ENCODE data around the gene CHRNB2.
"Not testable (repeated sequence)": the region's sequence is repeated elsewhere in the genome, so short reads cannot be mapped to it uniquely, and the experiment has no call there.

CHRNB2 gene, protein sequence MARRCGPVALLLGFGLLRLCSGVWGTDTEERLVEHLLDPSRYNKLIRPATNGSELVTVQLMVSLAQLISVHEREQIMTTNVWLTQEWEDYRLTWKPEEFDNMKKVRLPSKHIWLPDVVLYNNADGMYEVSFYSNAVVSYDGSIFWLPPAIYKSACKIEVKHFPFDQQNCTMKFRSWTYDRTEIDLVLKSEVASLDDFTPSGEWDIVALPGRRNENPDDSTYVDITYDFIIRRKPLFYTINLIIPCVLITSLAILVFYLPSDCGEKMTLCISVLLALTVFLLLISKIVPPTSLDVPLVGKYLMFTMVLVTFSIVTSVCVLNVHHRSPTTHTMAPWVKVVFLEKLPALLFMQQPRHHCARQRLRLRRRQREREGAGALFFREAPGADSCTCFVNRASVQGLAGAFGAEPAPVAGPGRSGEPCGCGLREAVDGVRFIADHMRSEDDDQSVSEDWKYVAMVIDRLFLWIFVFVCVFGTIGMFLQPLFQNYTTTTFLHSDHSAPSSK

DNA sequence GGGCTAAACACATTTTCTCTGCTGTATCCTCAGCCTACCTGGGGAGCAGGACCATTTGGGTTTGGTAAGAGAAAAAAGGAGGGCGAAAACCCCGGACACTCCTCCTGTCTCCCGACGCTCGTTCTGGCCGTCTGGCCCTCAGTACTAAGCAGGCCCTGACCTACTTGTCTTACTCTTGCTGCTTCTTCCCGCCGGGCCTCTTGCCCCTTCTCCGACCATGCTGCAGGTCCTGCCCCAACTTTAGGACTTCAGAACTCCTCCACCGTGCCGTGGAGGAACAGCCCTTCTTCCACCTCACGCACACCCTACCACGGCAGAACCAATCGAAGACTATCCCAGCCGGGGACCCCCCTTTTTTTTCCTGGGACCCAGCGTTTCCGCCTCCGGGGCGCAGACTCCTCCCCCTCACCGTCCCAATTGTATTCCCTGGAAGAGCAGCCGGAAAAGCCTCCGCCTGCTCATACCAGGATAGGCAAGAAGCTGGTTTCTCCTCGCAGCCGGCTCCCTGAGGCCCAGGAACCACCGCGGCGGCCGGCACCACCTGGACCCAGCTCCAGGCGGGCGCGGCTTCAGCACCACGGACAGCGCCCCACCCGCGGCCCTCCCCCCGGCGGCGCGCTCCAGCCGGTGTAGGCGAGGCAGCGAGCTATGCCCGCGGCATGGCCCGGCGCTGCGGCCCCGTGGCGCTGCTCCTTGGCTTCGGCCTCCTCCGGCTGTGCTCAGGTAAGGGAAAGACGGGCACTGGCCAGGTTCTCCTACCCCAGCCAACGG is at the start of gene CHRNB2:
Gene CHRNB2 (plus strand): TSS at position 393 of the 771 bp plus-strand sequence. CDS start 267 bp downstream, at position 660.
- peaks cover 4 to 13% (median 8%) of the 10 kb centered on the region in 10 experiments; a peak in 14 of 20 replicates for H3K4me1 ChIP-seq
- no peaks in the 10 kb centered on the region for H3K36me3 ChIP-seq
- peak within 1 kb of the TSS; percentile 77 to 90 (median 85) for H3K4me2 ChIP-seq
- no peak within 1 kb of the TSS for H3K9ac ChIP-seq
- H3K27me3 ChIP-seq = peaks cover 30 to 49% (median 44%) of the 10 kb centered on the region in 11 experiments
- peak within 1 kb of the TSS in 5 of 10 experiments; percentile 15 to 56 (median 28); a peak in 6 of 20 replicates for H3K4me3 ChIP-seq
- H3K9me3 ChIP-seq (replicated peaks in 1 of 11) = no peaks in the 10 kb centered on the region
- H3K27ac ChIP-seq = no peak within 1 kb of the TSS
- TF ChIP-seq Cebpa-rat (IDR thresholded peaks at IDR 0.05) = no peak
- H4K20me1 ChIP-seq = peaks cover 0 to 51% (median 10%) of the 10 kb centered on the region in 11 experiments; a peak in 13 of 22 replicates

DNA sequence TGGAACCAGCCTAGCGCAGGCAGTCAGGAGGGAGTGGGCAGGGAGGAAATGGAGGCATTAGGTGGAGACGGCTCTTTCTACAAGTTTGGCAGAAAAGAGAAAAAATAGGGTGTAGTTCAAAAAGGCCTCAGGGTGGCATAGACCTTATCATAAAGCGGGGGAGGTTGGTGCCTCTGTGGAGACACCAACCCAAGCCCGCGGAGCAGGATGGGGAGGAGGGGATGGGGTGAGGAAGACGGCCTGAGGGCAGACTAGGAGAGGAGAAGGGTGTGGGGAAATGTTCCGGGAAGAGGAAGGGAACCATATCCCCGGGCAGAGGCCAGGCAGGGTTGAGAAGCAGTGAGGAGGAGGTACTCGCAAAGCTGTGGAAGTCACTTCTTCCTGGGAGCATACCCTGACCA is 48.0 kb upstream of the CHRNB2 start:
- Histone ChIP-seq H3K4me3 (no peak overlapping the region), H4K20me1 (no peaks in the 10 kb centered on the region), H3K36me3 (no peaks in the 10 kb centered on the region), H3K27me3 (no peaks in the 10 kb centered on the region), H3K4me2 (peak overlapping the region in 4 of 11 experiments; percentile 12 to 95 (median 86); a peak in 6 of 22 replicates), H3K4me1 (peaks cover 0 to 65% (median 0%) of the 10 kb centered on the region in 10 experiments; a peak in 7 of 20 replicates), H3K9ac (peak overlapping the region in 2 of 11 experiments; percentile 44 to 50; a peak in 3 of 22 replicates), H3K9me3 (replicated peaks in 1 of 11) (peaks cover 0 to 11% (median 6%) of the 10 kb centered on the region in 11 experiments; a peak in 5 of 22 replicates), H3K27ac (peak overlapping the region in 3 of 11 experiments; percentile 35 to 76 (median 75); a peak in 5 of 22 replicates)
- TF ChIP-seq Cebpa-rat (IDR thresholded peaks at IDR 0.05) = no peak

DNA sequence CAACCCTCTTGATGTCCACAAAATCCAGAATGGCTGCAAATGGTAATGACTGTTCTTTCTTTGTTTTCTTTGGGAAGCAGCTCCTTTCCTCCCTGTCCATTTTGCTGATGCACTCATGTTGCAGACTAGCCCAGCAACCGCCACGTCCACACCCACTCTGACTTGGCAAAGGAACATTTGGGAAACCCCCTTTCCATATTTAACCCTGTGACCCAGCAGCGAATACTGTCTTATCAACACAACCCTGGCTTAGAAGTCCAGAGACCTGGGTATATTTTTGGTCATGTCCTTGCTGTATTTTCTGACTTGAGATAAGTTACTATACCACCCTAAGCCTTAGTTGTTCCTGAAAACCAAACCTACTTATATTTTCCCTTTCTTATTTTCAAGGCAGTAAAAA is 47.2 kb upstream of the CHRNB2 start:
- H3K9ac ChIP-seq = peak overlapping the region in 3 of 11 experiments; percentile 44 to 57 (median 50); a peak in 5 of 22 replicates
- H4K20me1 ChIP-seq = no peaks in the 10 kb centered on the region
- H3K36me3 ChIP-seq = no peaks in the 10 kb centered on the region
- peaks cover 0 to 72% (median 0%) of the 10 kb centered on the region in 10 experiments; a peak in 7 of 20 replicates for H3K4me1 ChIP-seq
- no peak overlapping the region for H3K4me3 ChIP-seq
- H3K27ac ChIP-seq = peak overlapping the region in 3 of 11 experiments; percentile 48 to 76 (median 75); a peak in 5 of 22 replicates
- peak overlapping the region in 4 of 11 experiments; percentile 12 to 95 (median 86); a peak in 6 of 22 replicates for H3K4me2 ChIP-seq
- TF ChIP-seq Cebpa-rat (IDR thresholded peaks at IDR 0.05) = no peak
- no peaks in the 10 kb centered on the region for H3K27me3 ChIP-seq
- H3K9me3 ChIP-seq (replicated peaks in 1 of 11) = peaks cover 0 to 11% (median 6%) of the 10 kb centered on the region in 11 experiments; a peak in 5 of 22 replicates

DNA sequence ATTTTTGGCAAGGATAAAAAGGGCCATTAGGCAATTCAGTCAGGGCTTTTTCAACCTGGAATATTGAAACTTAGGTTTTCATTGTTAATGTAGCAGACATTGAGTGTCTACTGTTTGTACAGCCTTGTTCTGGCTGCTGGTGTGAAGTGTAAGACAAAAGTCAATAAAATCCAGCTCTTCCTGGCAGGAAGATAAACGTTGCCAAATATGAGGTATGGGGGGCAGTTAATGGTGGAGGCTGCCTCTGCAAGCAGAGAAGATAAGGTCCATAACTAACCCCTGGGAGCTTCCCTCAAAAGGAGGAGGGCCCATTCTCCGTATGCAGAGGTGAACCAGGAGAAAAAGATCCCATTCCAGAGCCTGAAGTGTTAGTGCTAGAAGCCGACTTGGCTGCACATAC is 45.9 kb upstream of the CHRNB2 start:
- TF ChIP-seq Cebpa-rat (IDR thresholded peaks at IDR 0.05) = no peak
- H3K4me1 ChIP-seq = peaks cover 0 to 66% (median 0%) of the 10 kb centered on the region in 10 experiments; a peak in 7 of 20 replicates
- H3K27me3 ChIP-seq = no peaks in the 10 kb centered on the region
- H4K20me1 ChIP-seq = no peaks in the 10 kb centered on the region
- H3K27ac ChIP-seq = 0 out of 22 replicates have a peak overlapping the region, but pooled peaks of 1 of the 11 experiments have one; percentile 76
- peaks cover 0 to 11% (median 6%) of the 10 kb centered on the region in 11 experiments; a peak in 5 of 22 replicates for H3K9me3 ChIP-seq (replicated peaks in 1 of 11)
- H3K4me2 ChIP-seq = peak overlapping the region in 3 of 11 experiments; percentile 81 to 95 (median 90); a peak in 5 of 22 replicates
- no peak overlapping the region for H3K4me3 ChIP-seq
- no peak overlapping the region for H3K9ac ChIP-seq
- no peaks in the 10 kb centered on the region for H3K36me3 ChIP-seq

DNA sequence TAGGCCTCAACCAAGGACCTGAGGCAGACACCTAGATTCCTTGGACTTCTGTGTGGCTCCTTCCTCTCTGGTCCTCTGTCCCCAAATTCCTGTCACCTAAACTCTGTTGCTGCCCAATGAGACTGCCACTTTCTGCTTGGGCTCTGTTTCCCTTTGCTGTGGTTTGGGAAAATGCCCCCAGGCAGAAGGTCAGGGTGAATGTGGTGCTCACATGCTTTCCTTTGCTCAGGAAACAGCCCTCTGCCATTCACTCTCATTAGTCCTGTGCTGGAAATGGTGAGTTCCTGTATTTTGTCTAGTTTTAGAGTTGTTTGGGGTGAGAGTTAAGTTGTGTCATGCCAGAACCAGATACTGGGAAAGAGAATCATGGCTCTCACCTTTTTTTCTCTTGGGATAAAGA is 42.7 kb upstream of the CHRNB2 start:
- H3K36me3 ChIP-seq = no peaks in the 10 kb centered on the region
- peak overlapping the region in 2 of 11 experiments; percentile 14 to 73; a peak in 4 of 22 replicates for H3K4me2 ChIP-seq
- no peak overlapping the region for H3K27ac ChIP-seq
- no peak for TF ChIP-seq Cebpa-rat (IDR thresholded peaks at IDR 0.05)
- H3K27me3 ChIP-seq = no peaks in the 10 kb centered on the region
- no peak overlapping the region for H3K4me3 ChIP-seq
- no peaks in the 10 kb centered on the region for H4K20me1 ChIP-seq
- H3K4me1 ChIP-seq = peaks cover 0 to 40% (median 0%) of the 10 kb centered on the region in 10 experiments; a peak in 7 of 20 replicates
- no peak overlapping the region for H3K9ac ChIP-seq
- H3K9me3 ChIP-seq (replicated peaks in 1 of 11) = peaks cover 0 to 11% (median 6%) of the 10 kb centered on the region in 11 experiments; a peak in 5 of 22 replicates

DNA sequence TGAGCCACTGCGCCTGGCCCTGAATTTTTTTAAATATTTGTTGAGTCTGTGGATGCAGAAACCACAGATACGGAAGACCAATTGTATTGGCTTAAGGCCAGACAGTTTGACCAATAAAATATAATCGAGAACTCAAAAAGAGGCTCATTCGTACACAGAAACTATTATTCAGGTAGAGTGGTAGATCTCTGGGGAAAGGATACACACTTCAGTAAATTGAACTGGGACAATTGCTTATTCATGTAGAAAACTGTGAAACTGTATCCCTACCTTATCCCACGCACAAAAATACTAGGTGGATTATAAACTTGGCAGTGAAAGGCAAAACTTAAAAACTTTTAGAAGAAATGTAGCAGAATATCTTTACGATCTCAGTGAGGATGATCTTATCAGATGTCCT is 40.4 kb upstream of the CHRNB2 start:
- Histone ChIP-seq H4K20me1 (no peaks in the 10 kb centered on the region), H3K9me3 (replicated peaks in 1 of 11) (peaks cover 0 to 21% (median 9%) of the 10 kb centered on the region in 11 experiments; a peak in 11 of 22 replicates), H3K4me1 (peaks cover 0 to 17% (median 0%) of the 10 kb centered on the region in 10 experiments; a peak in 4 of 20 replicates), H3K9ac (no peak overlapping the region), H3K4me3 (no peak overlapping the region), H3K4me2 (no peak overlapping the region), H3K27ac (no peak overlapping the region), H3K36me3 (no peaks in the 10 kb centered on the region), H3K27me3 (no peaks in the 10 kb centered on the region)
- TF ChIP-seq Cebpa-rat (IDR thresholded peaks at IDR 0.05) = no peak

DNA sequence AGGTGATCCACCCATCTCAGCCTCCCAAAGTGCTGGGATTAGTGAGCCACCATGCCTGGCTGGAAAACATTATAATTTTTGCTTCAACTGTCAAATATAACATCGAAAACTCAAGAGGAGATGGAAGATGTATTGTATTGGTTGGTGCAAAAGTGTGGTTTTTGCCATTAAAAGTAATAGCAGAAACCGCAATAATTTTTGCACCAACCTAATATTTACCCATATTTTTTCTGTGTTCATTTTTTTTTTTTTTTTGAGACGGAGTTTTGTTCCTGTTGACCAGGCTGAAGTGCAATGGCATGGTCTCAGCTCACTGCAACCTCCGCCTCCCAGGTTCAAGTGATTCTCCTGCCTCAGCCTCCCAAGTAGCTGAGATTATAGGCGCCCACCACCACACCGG is 38.3 kb upstream of the CHRNB2 start:
- Histone ChIP-seq H3K27me3 (no peaks in the 10 kb centered on the region), H3K9me3 (replicated peaks in 1 of 11) (peaks cover 0 to 19% (median 7%) of the 10 kb centered on the region in 11 experiments; a peak in 9 of 22 replicates)
- TF ChIP-seq Cebpa-rat (IDR thresholded peaks at IDR 0.05) = no peak

DNA sequence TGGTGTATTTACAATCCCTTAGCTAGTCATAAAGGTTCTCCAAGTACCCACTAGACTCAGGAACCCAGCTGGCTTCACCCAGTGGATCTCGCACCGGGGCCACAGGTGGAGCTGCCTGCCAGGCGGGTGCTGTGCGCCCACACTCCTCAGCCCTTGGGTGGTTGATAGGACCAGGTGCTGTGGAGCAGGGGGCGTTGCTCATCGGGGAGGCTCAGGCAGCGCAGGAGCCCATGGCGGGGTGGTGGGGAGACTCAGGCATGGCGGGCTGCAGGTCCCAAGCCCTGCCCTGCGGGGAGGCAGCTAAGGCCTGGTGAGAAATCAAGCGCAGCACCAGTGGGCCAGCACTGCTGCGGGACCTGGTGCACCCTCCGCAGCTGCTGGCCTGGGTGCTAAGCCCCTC is 35.6 kb upstream of the CHRNB2 start:
- not testable (repeated sequence) for H3K4me2 ChIP-seq, H3K36me3 ChIP-seq, H3K27ac ChIP-seq, H4K20me1 ChIP-seq, H3K4me3 ChIP-seq, H3K9ac ChIP-seq, H3K27me3 ChIP-seq, H3K4me1 ChIP-seq
- peaks cover 0 to 17% (median 7%) of the 10 kb centered on the region in 11 experiments; a peak in 7 of 22 replicates for H3K9me3 ChIP-seq (replicated peaks in 1 of 11)

More for the DNA sequence above, 38.3 kb upstream of the CHRNB2 start:
- no peak overlapping the region for H3K27ac ChIP-seq
- no peak overlapping the region for H3K9ac ChIP-seq
- peaks cover 0 to 10% (median 0%) of the 10 kb centered on the region in 10 experiments; a peak in 4 of 20 replicates for H3K4me1 ChIP-seq
- H3K4me3 ChIP-seq = no peak overlapping the region
- no peak overlapping the region for H3K4me2 ChIP-seq
- no peaks in the 10 kb centered on the region for H3K36me3 ChIP-seq
- H4K20me1 ChIP-seq = no peaks in the 10 kb centered on the region

Data from BLaER1 treated with 17β-estradiol and CSF1 and Interleukin-3, amounts not matched to agents 10 nM and 100 nM (cell line).